Measurements from ENCODE around the gene EFCAB8.

GRCh38 chr20:32841174-32841573 is 17.5 kb upstream of the EFCAB8 start:
- TF ChIP-seq POLR2A (IDR thresholded peaks at IDR 0.05; ENCODE audit: low read length): no peak
- TF ChIP-seq GATA1 (IDR thresholded peaks at IDR 0.05; ENCODE audit: low read depth, low read length): no peak

Measured in erythroblast (primary cell).